GM12878 (cell line): Measurements from ENCODE around the gene DDX23. TPM values are rescaled to one million over a fixed set of nuclear protein-coding genes. Genes with fewer than 3 reads are reported as not detected.

Experiments used
- ATAC-seq: fragments of 200-7000 bp; cut with Tn5 transposase; 3 replicates; pipeline ENCODE4 v1.9.1; 2020; ENCODE audit warnings: mild to moderate bottlenecking, moderate library complexity
- BruUV-seq: library from RNA; stranded (reverse); fragments of 400-500 nt; replicated peaks from 2 replicates; lab custom pipeline; 2021; lab: Mats Ljungman, UMichigan
- CTCF ChIA-PET: fragments of 300-600 bp; sonication (Branson Sonifier 250); formaldehyde crosslinking; extraction: SDS; loops from one replicate; lab custom pipeline; 2021; ENCODE audit warnings: inconsistent platforms; lab: Yijun Ruan, JAX
- POLR2A ChIA-PET: fragments of 350-600 bp; formaldehyde crosslinking; extraction: SDS; loops from one replicate; lab custom pipeline; 2021; ENCODE audit warnings: inconsistent platforms; lab: Charles Lee
- RAD21 ChIA-PET: fragments of 300-600 bp; sonication (Branson Sonifier 250); formaldehyde crosslinking; loops from one replicate; lab custom pipeline; 2023; ENCODE audit warnings: antibody characterized with exemption; ENCODE audit not compliant: unreplicated experiment; lab: Charles Lee
- SMC1A ChIA-PET: fragments of 300-600 bp; sonication (Branson Sonifier 250); formaldehyde crosslinking; loops from one replicate; lab custom pipeline; 2023; ENCODE audit not compliant: unreplicated experiment, uncharacterized antibody; lab: Charles Lee
- DNase-seq: peaks from one replicate; pipeline ENCODE4 v3.0.0-alpha.2; 2011; ENCODE audit warnings: low read depth, low spot score
- FAIRE-seq: peaks from 3 replicates; lab custom pipeline; 2011; peaks lifted over from hg19 to GRCh38; lab: Jason Lieb, UNC
- H2AFZ ChIP-seq: 2 replicates; pipeline ENCODE4 v1.6.0; 2011; ENCODE audit warnings: low read depth, low read length, control low read depth; ENCODE audit not compliant: control insufficient read depth
- H3K27ac ChIP-seq: 2 replicates; pipeline ENCODE4 v1.5.1; 2011; ENCODE audit warnings: control low read depth; ENCODE audit not compliant: control insufficient read depth, insufficient read depth
- H3K27me3 ChIP-seq, 2 experiments: replicated peaks in 1 of 2; 2 replicates each; pipeline versions ENCODE4 v1.6.0 to v1.6.1; 2011; ENCODE audit warnings: low read length in 1 of 2; ENCODE audit not compliant: control insufficient read depth in 2 of 2, insufficient read depth in 2 of 2
- H3K36me3 ChIP-seq, 2 experiments: 2 replicates each; pipeline ENCODE4 v1.5.1; 2011; ENCODE audit warnings: low read length in 1 of 2; ENCODE audit not compliant: control insufficient read depth in 2 of 2, insufficient read depth in 2 of 2
- H3K4me1 ChIP-seq: 2 replicates; pipeline ENCODE4 v1.6.1; 2011; ENCODE audit warnings: mild to moderate bottlenecking, low read length, moderate library complexity, mixed read lengths; ENCODE audit not compliant: control insufficient read depth, insufficient read depth
- H3K4me2 ChIP-seq: 2 replicates; pipeline ENCODE4 v1.6.0; 2011; ENCODE audit warnings: control low read depth; ENCODE audit not compliant: control insufficient read depth, insufficient read depth
- H3K4me3 ChIP-seq: fragments of 200-600 bp; sonication (generic); 2 replicates; pipeline ENCODE4 v1.5.1; 2016
- H3K79me2 ChIP-seq: 2 replicates; pipeline ENCODE4 v1.6.0; 2011; ENCODE audit warnings: low read length; ENCODE audit not compliant: control insufficient read depth, insufficient read depth
- H3K9ac ChIP-seq: 2 replicates; pipeline ENCODE4 v1.8.0; 2011; ENCODE audit warnings: low read length, control low read depth, mixed read lengths; ENCODE audit not compliant: control insufficient read depth, insufficient read depth
- H3K9me3 ChIP-seq: replicated peaks from 3 replicates; pipeline ENCODE4 v1.5.1; 2011; ENCODE audit warnings: mild to moderate bottlenecking, low read length; ENCODE audit not compliant: control insufficient read depth, insufficient read depth
- H4K20me1 ChIP-seq: 2 replicates; pipeline ENCODE4 v1.6.0; 2011; ENCODE audit not compliant: control insufficient read depth, insufficient read depth
- CREM ChIP-seq: IDR thresholded peaks from 2 replicates; pipeline ENCODE4 v1.6.1; 2014; ENCODE audit warnings: antibody characterized with exemption, low read depth
- DPF2 ChIP-seq: fragments of 450-650 bp; IDR thresholded peaks from 2 replicates; pipeline ENCODE4 v1.6.1; 2017; ENCODE audit warnings: mild to moderate bottlenecking
- EGR1 ChIP-seq, 2 experiments: IDR thresholded peaks; 1 replicate in 1 of 2; 2 replicates in 1 of 2; pipeline ENCODE4 v1.6.1; 2011 to 2012; ENCODE audit warnings: low read depth in 2 of 2, low read length in 2 of 2, borderline replicate concordance in 1 of 2, mild to moderate bottlenecking in 1 of 2, moderate library complexity in 1 of 2
- ELK1 ChIP-seq: IDR thresholded peaks from 2 replicates; pipeline ENCODE4 v1.6.1; 2012; ENCODE audit warnings: low read depth, low read length, improper control_type of control experiment
- MLLT1 ChIP-seq: fragments of 450-650 bp; IDR thresholded peaks from 2 replicates; pipeline ENCODE4 v1.6.1; 2016; ENCODE audit warnings: mild to moderate bottlenecking
- NFIC ChIP-seq: IDR thresholded peaks from 2 replicates; pipeline ENCODE4 v1.6.1; 2012; ENCODE audit warnings: low read depth, mild to moderate bottlenecking, inconsistent platforms, low read length, moderate library complexity
- NR2C2 ChIP-seq: IDR thresholded peaks from 2 replicates; pipeline ENCODE4 v1.6.1; 2011; ENCODE audit warnings: borderline replicate concordance, low read depth; ENCODE audit not compliant: control insufficient read depth, insufficient read length
- POLR2A ChIP-seq: IDR thresholded peaks from 2 replicates; pipeline ENCODE4 v1.6.1; 2011; ENCODE audit warnings: low read depth, mild to moderate bottlenecking, low read length
- POLR2AphosphoS2 ChIP-seq: IDR thresholded peaks from 2 replicates; pipeline ENCODE4 v1.6.1; 2011; ENCODE audit warnings: low read depth, mild to moderate bottlenecking, low read length, improper control_type of control experiment, moderate library complexity
- POU2F2 ChIP-seq: IDR thresholded peaks from 3 replicates; pipeline ENCODE4 v1.6.1; 2011; ENCODE audit warnings: low read depth, mild to moderate bottlenecking, low read length, borderline replicate concordance
- RCOR1 ChIP-seq: conservative IDR thresholded peaks from 2 replicates; pipeline ENCODE4 v1.6.1; 2012; ENCODE audit warnings: low read depth, low read length, improper control_type of control experiment
- RFX5 ChIP-seq: IDR thresholded peaks from 2 replicates; pipeline ENCODE4 v1.6.1; 2011; ENCODE audit warnings: low read depth, low read length, improper control_type of control experiment
- SMAD1 ChIP-seq: fragments of 450-650 bp; IDR thresholded peaks from 2 replicates; pipeline ENCODE4 v1.6.1; 2018; ENCODE audit warnings: mild to moderate bottlenecking, low read depth; ENCODE audit not compliant: partially characterized antibody
- SP1 ChIP-seq: IDR thresholded peaks from one replicate; pipeline ENCODE4 v1.6.1; 2011; ENCODE audit warnings: low read depth, low read length
- SPI1 ChIP-seq: IDR thresholded peaks from 2 replicates; pipeline ENCODE4 v1.6.1; 2011; ENCODE audit warnings: low read depth, mild to moderate bottlenecking, low read length, moderate library complexity, borderline replicate concordance; ENCODE audit not compliant: insufficient read depth
- SRF ChIP-seq, 2 experiments: IDR thresholded peaks; 2 replicates each; pipeline ENCODE4 v1.6.1; 2011; ENCODE audit warnings: low read depth in 2 of 2, low read length in 2 of 2, mild to moderate bottlenecking in 1 of 2, moderate library complexity in 1 of 2
- SUPT20H ChIP-seq: IDR thresholded peaks from 2 replicates; pipeline ENCODE4 v1.6.1; 2011; ENCODE audit warnings: low read depth, mild to moderate bottlenecking, low read length, moderate library complexity, borderline replicate concordance; ENCODE audit not compliant: control insufficient read depth
- USF2 ChIP-seq: IDR thresholded peaks from 2 replicates; pipeline ENCODE4 v1.6.1; 2011; ENCODE audit warnings: low read depth, low read length, improper control_type of control experiment, borderline replicate concordance
- ZNF217 ChIP-seq: fragments of 450-650 bp; IDR thresholded peaks from 2 replicates; pipeline ENCODE4 v1.6.1; 2017; ENCODE audit warnings: antibody characterized with exemption, mild to moderate bottlenecking
- ZNF622 ChIP-seq: fragments of 450-650 bp; IDR thresholded peaks from 2 replicates; pipeline ENCODE4 v1.6.1; 2017; ENCODE audit warnings: mild to moderate bottlenecking, inconsistent platforms
- whole genome bisulfite sequencing: methylation state at CpG from one replicate; pipeline ENCODE4 v1.1.6; 2016; ENCODE audit warnings: low lambda C conversion rate; ENCODE audit not compliant: insufficient replicate concordance, insufficient coverage; ENCODE audit errors: missing lambda C conversion rate; 5-methylcytosine and 5-hydroxymethylcytosine counted together
- in situ Hi-C: fragments of 300-500 bp; cut with MboI; formaldehyde crosslinking; loops from 9 replicates; pipeline ENCODE4 v1.14.3; 2018; ENCODE audit warnings: mixed read lengths
- intact Hi-C: fragments of 100-400 bp; cut with micrococcal nuclease; formaldehyde crosslinking; loops from one replicate; pipeline ENCODE4 v1.14.2; 2022; ENCODE audit not compliant: unreplicated experiment
- polyA plus RNA-seq, 11 experiments: library from polyadenylated mRNA; depleted of rRNA in 4 of 11; unstranded in 6 of 11; stranded (reverse) in 5 of 11; fragments of >200 nt; fragmentation: Nextera tagmentation in 4 of 11; fragmentation: Illumina TruSeq in 1 of 11; extraction: Ambion mirVana in 4 of 11; extraction: Trizol in 1 of 11; gene quantifications; 1 replicate in 1 of 11; 2 replicates in 10 of 11; pipeline versions ENCODE4 v1.2.1 to v1.2.3, GENCODE V29; 2011 to 2016; ENCODE audit warnings: inconsistent platforms in 2 of 11, missing spikeins in 2 of 11, low read depth in 1 of 11
- total RNA-seq, 4 experiments: library from RNA; depleted of rRNA in 3 of 4; stranded (reverse); fragments of >200 nt in 3 of 4; fragmentation: Illumina TruSeq in 1 of 4; extraction: Trizol in 1 of 4; gene quantifications; 2 replicates each; pipeline versions ENCODE4 v1.2.1 to v1.2.3, GENCODE V29; 2013 to 2021

The DDX23 gene
- total and polyA plus RNA-seq, 10 of the 15 experiments (the other 5 are each of a cell fraction or from before 2014, with no cell fraction given), result 25.8 to 107 (median 77.4) TPM

GRCh38 chr12:48807981-48808380 is 44.0 kb downstream of the DDX23 start:
- Histone ChIP-seq H3K4me1 (no peaks in the 10 kb centered on the region), H3K27ac (no peak overlapping the region), H2AFZ (no peak overlapping the region), H3K36me3 (no peaks in the 10 kb centered on the region), H3K9ac (no peak overlapping the region), H3K27me3 (no peaks in the 10 kb centered on the region; a peak in 1 of 4 replicates), H3K4me2 (no peak overlapping the region), H3K79me2 (no peaks in the 10 kb centered on the region), H4K20me1 (no peaks in the 10 kb centered on the region), H3K4me3 (no peak overlapping the region), H3K9me3 (no peaks in the 10 kb centered on the region)
- RAD21 ChIA-PET, result no interaction called here
- CTCF ChIA-PET, result interaction anchor here (1.3 to 4.9 kb wide), 2 partner anchors 9 to 13 kb away, joined by 4 to 21 read pairs; no protein-coding TSS in a partner anchor
- no peak for DNase-seq
- in situ Hi-C loops (no loop called here), intact Hi-C loops (no loop called here)
- SMC1A ChIA-PET, result no interaction called here
- no peak for ATAC-seq
- FAIRE-seq, result no peak
- TF ChIP-seq ZNF217 (no peak), MLLT1 (no peak), POLR2A (no peak), RCOR1 (no peak), POLR2AphosphoS2 (no peak), SRF (IDR thresholded peaks at IDR 0.05; ENCODE audit: low read depth in 2 of 2, low read length in 2 of 2) (no peak), USF2 (no peak), POU2F2 (no peak), ZNF622 (no peak), SP1 (no peak), NR2C2 (no peak), RFX5 (no peak), SPI1 (no peak), DPF2 (no peak), SUPT20H (no peak), EGR1 (IDR thresholded peaks at IDR 0.05; ENCODE audit: borderline replicate concordance in 1 of 2, low read depth in 2 of 2, low read length in 2 of 2) (no peak), SMAD1 (no peak), ELK1 (no peak), CREM (no peak), NFIC (no peak)
- 34% methylated on average over 3 of the region's 3 CpGs for WGBS
- BruUV-seq, result no TSS peak
- POLR2A ChIA-PET, result no interaction called here
